ENCODE data around the gene NRK. TPM values are rescaled to one million over a fixed set of nuclear protein-coding genes. Genes with fewer than 3 reads are reported as not detected.
"Not testable (repeated sequence)": the region's sequence is repeated elsewhere in the genome, so short reads cannot be mapped to it uniquely, and the experiment has no call there.

NRK gene
- total RNA-seq, 1 donor from 2014 or later = 39.2 TPM

GRCh38 chrX:105880491-105880890 is 58.2 kb downstream of the NRK start:
- no peak for DNase-seq (ENCODE audit: low read depth)

- no peak for DNase-seq (ENCODE audit: low read depth)
These were observed 60.4 kb downstream of the NRK start for GRCh38 chrX:105882581-105883275.

GRCh38 chrX:105894721-105895120 is 72.4 kb downstream of the NRK start:
- DNase-seq (ENCODE audit: low read depth) = no peak

GRCh38 chrX:105909576-105909975 is 87.2 kb downstream of the NRK start:
- no peak for DNase-seq (ENCODE audit: low read depth)

GRCh38 chrX:105910563-105911105 is 88.3 kb downstream of the NRK start:
- DNase-seq (ENCODE audit: low read depth) = no peak

- no peak for DNase-seq (ENCODE audit: low read depth)
These were observed 122.9 kb downstream of the NRK start for GRCh38 chrX:105945266-105945665.

- DNase-seq (ENCODE audit: low read depth) = no peak
These were observed 147.1 kb downstream of the NRK start for GRCh38 chrX:105969487-105969886.

- DNase-seq (ENCODE audit: low read depth) = peak; percentile 52
These were observed 150.5 kb downstream of the NRK start for GRCh38 chrX:105972690-105973386.

- DNase-seq (ENCODE audit: low read depth) = no peak
These were observed 151.0 kb downstream of the NRK start for GRCh38 chrX:105973387-105973739.

GRCh38 chrX:105975382-105975781 is 153.0 kb downstream of the NRK start:
- DNase-seq (ENCODE audit: low read depth) = peak; percentile 35

- no peak for DNase-seq (ENCODE audit: low read depth)
These were observed 159.6 kb downstream of the NRK start for GRCh38 chrX:105981772-105982485.

GRCh38 chrX:105988487-105988886 is 166.1 kb downstream of the NRK start:
- not testable (repeated sequence) for DNase-seq (ENCODE audit: low read depth)

- peak; percentile 0 for DNase-seq (ENCODE audit: low read depth)
These were observed 177.0 kb downstream of the NRK start for GRCh38 chrX:105999294-105999693.

- peak; percentile 0 for DNase-seq (ENCODE audit: low read depth)
These were observed 177.9 kb downstream of the NRK start for GRCh38 chrX:106000203-106000602.

GRCh38 chrX:106000609-106001008 is 178.3 kb downstream of the NRK start:
- DNase-seq (ENCODE audit: low read depth) = not testable (repeated sequence)

- no peak for DNase-seq (ENCODE audit: low read depth)
These were observed 183.3 kb downstream of the NRK start for GRCh38 chrX:106005684-106006083.

GRCh38 chrX:106007815-106008214 is 185.5 kb downstream of the NRK start:
- no peak for DNase-seq (ENCODE audit: low read depth)

Other genes starting within 250 kb of the NRK start
- gene SERPINA7, start 216.2 kb downstream of the NRK start, total RNA-seq = not detected in 2 replicates